ENCODE data around the gene LRRC27. TPM values are rescaled to one million over a fixed set of nuclear protein-coding genes. Genes with fewer than 3 reads are reported as not detected.

LRRC27 gene
- total and polyA plus RNA-seq, 2 experiments from 2014 or later, result 7.5 to 9.6 TPM

GRCh38 chr10:132296666-132297443 lies 35.1 kb upstream of the LRRC27 start:
- Histone ChIP-seq H3K36me3 (ENCODE audit: low read depth) (no peaks in the 10 kb centered on the region), H2AFZ (no peak overlapping the region), H3F3A (ENCODE audit: insufficient read depth) (no peaks in the 10 kb centered on the region), H3K4me2 (ENCODE audit: unreplicated experiment) (no peak overlapping the region), H3K4me1 (ENCODE audit: insufficient read depth) (no peaks in the 10 kb centered on the region), H3K79me2 (ENCODE audit: insufficient read depth) (no peaks in the 10 kb centered on the region), H3K27ac (no peak overlapping the region), H3K9me3 (ENCODE audit: low read depth) (no peaks in the 10 kb centered on the region), H3K9ac (no peak overlapping the region), H3K9me2 (ENCODE audit: insufficient read depth) (no peaks in the 10 kb centered on the region), H3K4me3 (no peak overlapping the region), H3K27me3 (replicated peaks; ENCODE audit: insufficient read depth) (no peaks in the 10 kb centered on the region), H4K20me1 (ENCODE audit: insufficient read depth) (no peaks in the 10 kb centered on the region)
- DNase-seq, result no peak
- WGBS, 2 experiments (ENCODE audit: low coverage in 1 of 2, low lambda C conversion rate in 2 of 2, missing lambda C conversion rate in 2 of 2), result 82 to 83% methylated on average over 15 to 28 of the region's 28 CpGs
- TF ChIP-seq EZH2 (IDR thresholded peaks at IDR 0.05; ENCODE audit: insufficient read depth, poor library complexity, severe bottlenecking) (no peak), EZH2phosphoT487 (IDR thresholded peaks at IDR 0.05; ENCODE audit: insufficient read depth, low read depth) (no peak)
- in situ Hi-C loops (cut with MboI), result no loop called here

- no peaks in the 10 kb centered on the region for H3K4me1 ChIP-seq (ENCODE audit: insufficient read depth)
- TF ChIP-seq EZH2phosphoT487 (IDR thresholded peaks at IDR 0.05; ENCODE audit: insufficient read depth, low read depth), result no peak
- 68 to 76% methylated on average over 9 of the region's 9 CpGs for WGBS, 2 experiments (ENCODE audit: low coverage in 1 of 2, low lambda C conversion rate in 2 of 2, missing lambda C conversion rate in 2 of 2)
Measured at GRCh38 chr10:132297526-132297925, 34.5 kb upstream of the LRRC27 start.

GRCh38 chr10:132298038-132298881 lies 33.7 kb upstream of the LRRC27 start:
- Histone ChIP-seq H3K4me1 (ENCODE audit: insufficient read depth) (no peaks in the 10 kb centered on the region), H2AFZ (no peak overlapping the region), H3K9me3 (ENCODE audit: low read depth) (no peaks in the 10 kb centered on the region), H3K79me2 (ENCODE audit: insufficient read depth) (no peaks in the 10 kb centered on the region), H4K20me1 (ENCODE audit: insufficient read depth) (no peaks in the 10 kb centered on the region), H3K4me2 (ENCODE audit: unreplicated experiment) (no peak overlapping the region), H3K27ac (no peak overlapping the region), H3K27me3 (replicated peaks; ENCODE audit: insufficient read depth) (no peaks in the 10 kb centered on the region), H3K9me2 (ENCODE audit: insufficient read depth) (no peaks in the 10 kb centered on the region), H3K9ac (no peak overlapping the region), H3F3A (ENCODE audit: insufficient read depth) (no peaks in the 10 kb centered on the region), H3K36me3 (ENCODE audit: low read depth) (no peaks in the 10 kb centered on the region), H3K4me3 (no peak overlapping the region)
- DNase-seq, result no peak
- in situ Hi-C loops (cut with MboI), result no loop called here
- WGBS, 2 experiments (ENCODE audit: low coverage in 1 of 2, low lambda C conversion rate in 2 of 2, missing lambda C conversion rate in 2 of 2), result 61 to 64% methylated on average over 18 to 28 of the region's 28 CpGs
- TF ChIP-seq EZH2phosphoT487 (IDR thresholded peaks at IDR 0.05; ENCODE audit: insufficient read depth, low read depth) (no peak), EZH2 (IDR thresholded peaks at IDR 0.05; ENCODE audit: insufficient read depth, poor library complexity, severe bottlenecking) (no peak)

More at GRCh38 chr10:132297526-132297925, 34.5 kb upstream of the LRRC27 start:
- H3F3A ChIP-seq (ENCODE audit: insufficient read depth), result no peaks in the 10 kb centered on the region
- no peaks in the 10 kb centered on the region for H3K36me3 ChIP-seq (ENCODE audit: low read depth)
- in situ Hi-C loops (cut with MboI), result no loop called here
- no peak overlapping the region for H3K4me3 ChIP-seq
- H3K27ac ChIP-seq, result no peak overlapping the region
- H3K9me3 ChIP-seq (ENCODE audit: low read depth), result no peaks in the 10 kb centered on the region
- DNase-seq, result no peak
- H3K79me2 ChIP-seq (ENCODE audit: insufficient read depth), result no peaks in the 10 kb centered on the region
- H3K9me2 ChIP-seq (ENCODE audit: insufficient read depth), result no peaks in the 10 kb centered on the region
- H2AFZ ChIP-seq, result no peak overlapping the region
- no peaks in the 10 kb centered on the region for H3K27me3 ChIP-seq (replicated peaks; ENCODE audit: insufficient read depth)
- H4K20me1 ChIP-seq (ENCODE audit: insufficient read depth), result no peaks in the 10 kb centered on the region
- no peak overlapping the region for H3K9ac ChIP-seq
- H3K4me2 ChIP-seq (ENCODE audit: unreplicated experiment), result no peak overlapping the region

- no peak overlapping the region for H3K27ac ChIP-seq
- H3K4me3 ChIP-seq, result no peak overlapping the region
- no peaks in the 10 kb centered on the region for H4K20me1 ChIP-seq (ENCODE audit: insufficient read depth)
- no peaks in the 10 kb centered on the region for H3K36me3 ChIP-seq (ENCODE audit: low read depth)
- H3K27me3 ChIP-seq (replicated peaks; ENCODE audit: insufficient read depth), result no peaks in the 10 kb centered on the region
- in situ Hi-C loops (cut with MboI), result no loop called here
- H3K9ac ChIP-seq, result no peak overlapping the region
- H2AFZ ChIP-seq, result no peak overlapping the region
- WGBS, 2 experiments (ENCODE audit: low coverage in 1 of 2, low lambda C conversion rate in 2 of 2, missing lambda C conversion rate in 2 of 2), result 78 to 79% methylated on average over 29 to 34 of the region's 34 CpGs
- H3K9me3 ChIP-seq (ENCODE audit: low read depth), result no peaks in the 10 kb centered on the region
- no peak overlapping the region for H3K4me2 ChIP-seq (ENCODE audit: unreplicated experiment)
- no peaks in the 10 kb centered on the region for H3K79me2 ChIP-seq (ENCODE audit: insufficient read depth)
- no peaks in the 10 kb centered on the region for H3K4me1 ChIP-seq (ENCODE audit: insufficient read depth)
- DNase-seq, result no peak
- no peak for TF ChIP-seq EZH2phosphoT487 (IDR thresholded peaks at IDR 0.05; ENCODE audit: insufficient read depth, low read depth)
- no peak for TF ChIP-seq EZH2 (IDR thresholded peaks at IDR 0.05; ENCODE audit: insufficient read depth, poor library complexity, severe bottlenecking)
- no peaks in the 10 kb centered on the region for H3K9me2 ChIP-seq (ENCODE audit: insufficient read depth)
- no peaks in the 10 kb centered on the region for H3F3A ChIP-seq (ENCODE audit: insufficient read depth)
Measured at GRCh38 chr10:132299371-132300336, 32.3 kb upstream of the LRRC27 start.
